Activated T-helper 1 cell treated with Interleukin-2 at 50 U/mL for 16 hours (primary cell): ENCODE measurements around the gene ADAMTSL1.
"Not testable (repeated sequence)": the region's sequence is repeated elsewhere in the genome, so short reads cannot be mapped to it uniquely, and the experiment has no call there.

ENCODE experiments used
- DNase-seq: peaks from one replicate; pipeline ENCODE4 v3.0.0-alpha.2; 2020; ENCODE audit warnings: low read depth

The ADAMTSL1 gene

DNA sequence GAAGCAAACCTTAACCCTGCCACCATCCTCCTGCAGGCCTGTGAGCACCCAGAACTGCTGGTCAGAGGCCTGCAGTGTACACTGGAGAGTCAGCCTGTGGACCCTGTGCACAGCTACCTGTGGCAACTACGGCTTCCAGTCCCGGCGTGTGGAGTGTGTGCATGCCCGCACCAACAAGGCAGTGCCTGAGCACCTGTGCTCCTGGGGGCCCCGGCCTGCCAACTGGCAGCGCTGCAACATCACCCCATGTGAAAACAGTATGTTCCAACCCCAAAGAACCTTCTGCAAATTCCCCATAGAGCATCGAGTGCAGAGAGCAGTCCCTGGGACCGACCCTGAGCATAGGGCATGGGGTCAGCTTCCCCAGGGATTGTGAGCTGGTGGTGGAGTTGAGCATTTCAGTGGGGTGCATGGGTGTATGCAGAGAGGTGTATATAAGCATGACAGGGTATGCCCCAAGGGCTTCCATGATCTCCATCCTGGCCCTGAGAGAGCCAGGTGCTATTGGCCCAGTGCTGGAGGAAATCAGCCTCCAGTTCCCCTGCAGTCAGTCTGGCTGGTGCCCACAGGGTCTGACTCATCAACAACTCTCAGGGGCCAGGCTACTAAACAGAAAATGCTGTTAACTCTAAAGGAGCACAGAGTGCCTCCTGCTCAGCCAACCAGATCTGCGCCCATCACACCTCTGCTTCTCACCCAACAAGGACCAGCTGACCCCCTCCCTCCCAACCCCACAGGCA, 432.9 kb downstream of the ADAMTSL1 start:
- no peak for DNase-seq

DNA sequence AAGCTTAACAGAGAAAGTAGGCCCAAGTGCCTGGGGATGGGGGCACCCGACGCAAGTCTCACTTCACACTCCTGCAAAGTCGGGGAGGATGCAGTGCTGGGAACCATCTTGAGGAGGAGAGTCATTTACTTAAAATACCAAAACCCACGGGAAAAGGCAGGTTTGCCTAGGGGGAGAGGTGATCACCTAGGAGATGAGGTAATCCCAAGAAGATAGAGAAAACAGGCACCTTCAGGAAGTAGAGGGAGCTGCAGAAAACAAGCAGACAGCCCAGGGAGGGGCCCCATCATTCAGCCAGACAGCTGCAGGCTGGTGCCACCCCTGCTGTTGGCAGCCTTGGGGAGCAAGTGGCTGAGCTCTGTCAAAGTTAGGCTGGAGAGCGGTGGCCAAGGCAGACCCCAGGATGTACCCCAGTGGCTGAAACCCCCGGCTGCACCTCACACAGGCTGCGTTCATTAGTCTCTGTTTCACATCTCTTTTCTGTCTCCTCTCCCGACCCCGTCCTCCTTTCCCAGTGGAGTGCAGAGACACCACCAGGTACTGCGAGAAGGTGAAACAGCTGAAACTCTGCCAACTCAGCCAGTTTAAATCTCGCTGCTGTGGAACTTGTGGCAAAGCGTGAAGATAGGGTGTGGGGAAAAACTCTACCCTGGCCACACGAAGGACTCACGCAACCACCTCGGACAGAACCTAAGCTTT, 434.1 kb downstream of the ADAMTSL1 start:
- no peak for DNase-seq

- no peak for DNase-seq
These were observed 435.4 kb downstream of the ADAMTSL1 start for GRCh38 chr9:18909140-18910018.

- DNase-seq: no peak
These were observed 436.5 kb downstream of the ADAMTSL1 start for GRCh38 chr9:18910435-18910834.

- DNase-seq: no peak
These were observed 437.0 kb downstream of the ADAMTSL1 start for GRCh38 chr9:18910916-18911315.

DNA sequence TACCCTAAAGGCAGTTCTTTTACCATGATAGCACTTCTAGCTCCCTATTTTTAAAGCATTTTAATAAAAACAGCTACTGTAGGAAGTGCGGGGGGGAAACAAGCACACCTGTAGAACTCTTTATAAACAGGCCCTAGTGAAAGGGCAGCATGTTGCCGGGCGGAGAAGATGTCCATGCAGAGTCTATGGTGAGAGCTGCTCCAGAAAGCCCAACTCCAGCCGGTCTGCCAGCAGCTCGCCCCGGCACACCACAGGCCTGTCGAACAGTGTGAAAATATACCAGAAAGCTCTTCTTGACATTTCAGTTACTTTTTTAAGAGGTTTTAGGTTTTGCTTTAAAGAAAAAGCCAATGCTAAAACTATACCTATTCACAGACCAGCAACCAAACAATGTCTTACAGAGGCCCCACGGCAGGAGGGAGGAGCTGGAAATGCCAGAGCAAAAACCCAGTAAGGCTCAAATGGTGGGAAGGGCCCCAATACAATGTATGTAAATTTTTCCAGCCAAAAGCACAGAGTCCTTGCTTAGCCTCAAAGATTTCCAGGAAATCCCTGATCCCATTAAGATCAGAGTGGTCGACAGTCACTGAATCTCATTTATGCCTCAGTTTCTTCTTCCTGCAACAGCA, 437.9 kb downstream of the ADAMTSL1 start:
- DNase-seq: no peak

GRCh38 chr9:18920141-18921084, 446.5 kb downstream of the ADAMTSL1 start:
- DNase-seq: no peak

DNA sequence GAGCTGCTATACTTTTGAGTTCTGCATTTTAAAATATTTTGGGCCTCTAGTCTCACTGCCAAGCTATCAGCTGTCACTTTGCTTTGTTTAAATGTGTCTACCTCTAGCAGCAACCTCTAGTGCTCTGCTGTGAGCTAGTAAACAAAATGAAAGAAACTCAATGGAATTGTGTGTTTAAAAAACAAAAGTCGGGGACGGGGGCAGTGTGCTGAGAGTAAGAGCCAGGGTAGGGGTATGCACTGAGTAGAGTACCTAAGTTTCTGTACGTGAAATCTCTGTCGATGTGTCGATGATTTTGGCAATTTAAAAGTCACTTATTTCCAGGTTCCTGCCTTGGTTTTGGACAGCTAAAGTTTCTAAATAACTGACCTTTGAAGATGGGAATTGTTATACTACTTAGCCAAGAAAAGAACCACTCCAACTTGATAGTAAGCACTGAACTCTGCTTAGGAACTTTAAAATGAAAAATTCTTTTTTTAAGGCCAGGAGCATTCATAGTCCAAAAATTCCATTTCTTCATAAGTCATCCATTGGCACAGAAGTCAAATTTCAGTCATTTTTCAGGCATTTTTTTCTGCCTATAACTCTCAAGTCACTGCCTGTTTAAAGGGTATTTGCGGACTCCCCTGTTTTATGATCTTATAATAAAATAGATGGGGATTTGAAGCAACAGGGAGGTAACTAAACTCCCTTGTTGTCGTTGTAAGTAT, 447.6 kb downstream of the ADAMTSL1 start:
- no peak for DNase-seq

DNA sequence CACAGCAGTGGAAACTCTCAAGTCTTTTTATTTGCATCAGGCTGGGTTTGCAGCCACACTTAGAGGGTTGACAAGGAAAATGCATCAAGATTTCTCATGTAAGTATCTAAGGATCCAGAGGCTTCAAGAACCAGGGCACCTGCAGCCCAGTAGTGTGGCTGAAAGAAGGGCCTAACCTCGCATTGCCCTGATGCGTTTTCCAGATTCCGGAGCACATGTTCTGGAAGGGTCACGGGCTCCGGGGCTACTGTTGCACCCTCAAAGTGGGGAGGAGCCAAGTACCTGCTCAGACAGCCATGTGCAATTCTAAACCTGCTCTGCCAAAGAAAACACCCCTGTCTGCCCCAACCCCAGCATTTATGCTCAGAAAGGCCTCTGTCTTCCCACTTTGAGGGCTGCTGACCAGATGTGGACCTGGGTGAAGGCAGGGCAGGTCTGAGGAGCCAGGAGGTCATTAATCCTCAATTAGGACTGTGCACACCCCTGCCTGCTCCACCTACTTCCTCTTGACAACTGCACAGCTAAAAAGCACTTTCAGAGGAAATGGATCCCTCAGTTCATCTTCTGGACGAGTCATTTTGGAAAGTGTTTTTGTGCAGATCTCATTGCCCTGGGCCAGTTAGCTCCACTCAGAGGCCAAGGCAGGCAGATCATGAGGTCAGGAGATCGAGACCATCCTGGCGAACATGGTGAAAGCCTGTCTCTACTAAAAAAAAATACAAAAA, 448.4 kb downstream of the ADAMTSL1 start:
- DNase-seq: no peak

DNA sequence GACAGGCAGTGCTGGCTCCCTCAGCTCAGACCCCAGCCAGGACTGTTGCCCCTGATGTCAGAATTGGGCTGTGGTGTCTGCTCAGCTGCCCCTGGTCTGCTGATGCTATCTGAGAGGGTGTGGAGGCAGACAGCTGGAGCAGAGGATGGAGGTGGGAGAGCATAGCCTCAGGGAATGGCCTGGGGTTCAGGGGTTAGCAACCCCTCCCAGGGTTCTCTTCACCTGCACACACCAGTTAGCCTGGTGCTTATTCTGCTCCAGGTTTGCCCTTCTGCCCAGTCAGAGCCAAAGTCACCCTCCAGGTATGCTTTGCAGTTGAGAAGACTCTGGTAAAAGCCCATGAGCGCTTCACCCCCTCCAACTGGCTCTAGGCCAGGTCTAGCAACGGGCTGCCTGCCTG, 449.2 kb downstream of the ADAMTSL1 start:
- DNase-seq: no peak

- no peak for DNase-seq
These were observed 449.9 kb downstream of the ADAMTSL1 start for GRCh38 chr9:18923671-18924430.

- no peak for DNase-seq
These were observed 451.9 kb downstream of the ADAMTSL1 start for GRCh38 chr9:18925880-18926279.

- no peak for DNase-seq
These were observed 452.6 kb downstream of the ADAMTSL1 start for GRCh38 chr9:18926513-18926912.

DNA sequence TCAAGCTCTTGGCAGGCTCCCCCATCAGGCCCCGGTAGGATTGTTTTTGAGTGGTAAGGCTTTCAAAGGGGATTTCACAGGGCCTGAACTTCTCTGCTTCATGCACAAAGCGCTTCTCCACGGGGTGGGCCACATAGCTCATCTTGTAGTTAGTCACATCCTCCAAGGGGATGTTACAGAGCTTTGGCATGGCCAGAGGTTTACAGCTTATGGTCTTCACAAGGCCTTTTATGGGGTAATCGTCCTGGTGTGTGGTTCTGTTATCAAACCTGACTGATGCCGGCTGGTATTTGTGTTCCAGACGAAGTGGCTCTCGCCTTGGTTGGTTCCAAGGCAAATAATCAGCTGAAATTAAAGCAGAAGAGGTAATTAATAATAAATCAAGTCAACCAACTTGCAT, 454.8 kb downstream of the ADAMTSL1 start:
- no peak for DNase-seq

DNA sequence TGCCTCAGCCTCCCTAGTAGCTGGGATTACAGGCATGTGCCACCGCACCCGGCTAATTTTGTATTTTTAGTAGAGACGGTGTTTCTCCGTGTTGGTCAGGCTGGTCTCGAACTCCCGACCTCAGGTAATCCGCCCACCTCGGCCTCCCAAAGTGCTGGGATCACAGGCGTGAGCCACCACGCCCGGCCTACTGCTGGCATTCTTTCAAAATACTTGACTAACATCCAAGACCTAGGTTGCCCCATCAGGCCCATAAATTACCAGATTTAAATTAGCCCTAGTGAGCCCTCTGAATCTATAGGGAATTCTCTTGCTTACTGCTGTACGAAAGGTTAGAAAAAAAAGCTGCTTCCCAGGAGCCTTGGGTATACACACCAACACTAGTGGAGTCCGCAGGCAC, 456.7 kb downstream of the ADAMTSL1 start:
- DNase-seq: not testable (repeated sequence)

- DNase-seq: no peak
These were observed 461.6 kb downstream of the ADAMTSL1 start for GRCh38 chr9:18935541-18935940.

- no peak for DNase-seq
These were observed 462.3 kb downstream of the ADAMTSL1 start for GRCh38 chr9:18936094-18936871.

DNA sequence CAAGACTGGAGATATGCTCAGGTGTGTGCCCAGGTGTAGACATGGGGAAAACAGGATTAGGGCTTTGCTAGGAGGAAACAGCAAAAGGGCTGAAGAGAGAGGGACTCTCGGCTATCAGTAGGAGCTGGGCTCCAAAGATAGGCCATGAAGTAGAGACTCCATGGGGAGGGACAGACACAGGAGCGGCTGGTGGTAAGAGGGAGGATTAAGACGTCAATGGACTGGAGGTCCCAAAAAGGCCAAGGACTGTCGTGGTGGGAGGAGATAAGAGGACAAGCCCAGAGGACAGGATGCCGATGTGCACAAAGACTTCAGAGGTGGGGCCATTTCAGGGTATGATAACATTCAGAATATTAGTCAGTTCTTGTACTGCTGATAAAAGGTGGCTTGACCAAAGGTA, 466.0 kb downstream of the ADAMTSL1 start:
- DNase-seq: no peak
